ENCODE results near the gene SVIL. TPM values are rescaled to one million over a fixed set of nuclear protein-coding genes. Genes with fewer than 3 reads are reported as not detected.
"Not testable (repeated sequence)": the region's sequence is repeated elsewhere in the genome, so short reads cannot be mapped to it uniquely, and the experiment has no call there.

The SVIL gene
- total RNA-seq, 2 donors from 2014 or later = 6.8 to 18.8 TPM

DNA sequence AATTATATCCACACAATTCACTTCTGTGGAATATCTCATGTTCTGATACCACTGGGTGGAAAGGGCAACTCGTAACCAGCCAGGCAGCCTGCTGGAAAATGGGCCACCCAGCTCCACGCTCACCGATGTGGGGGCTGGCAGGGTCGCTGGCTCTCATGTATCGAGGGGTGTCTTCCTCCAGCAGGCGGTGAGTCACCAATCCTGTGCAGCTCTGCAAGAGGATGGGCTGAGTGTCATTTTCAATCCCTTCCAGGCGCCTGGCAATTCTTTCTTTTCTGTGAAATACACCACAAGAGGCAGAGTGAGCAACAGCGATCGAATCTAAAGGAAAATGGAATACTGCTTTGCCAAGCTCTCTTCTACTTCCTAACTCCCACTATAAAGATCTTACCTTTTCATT, 80.1 kb downstream of the SVIL start:
- Mint-ChIP-seq H3K9me3 (no peaks in the 10 kb centered on the region), H3K4me1 (ENCODE audit: low read depth in 2 of 2) (no peaks in the 10 kb centered on the region), H3K4me3 (peak overlapping the region; percentile 8), H3K36me3 (no peaks in the 10 kb centered on the region), H3K27me3 (no peaks in the 10 kb centered on the region), H3K27ac (peak overlapping the region in 1 of 2 donors; percentile 27)
- ATAC-seq (no peak), DNase-seq (ENCODE audit: low spot score) (no peak)

- Mint-ChIP-seq H3K9me3 (no peaks in the 10 kb centered on the region), H3K4me1 (ENCODE audit: low read depth in 2 of 2) (peaks cover under 1% of the 10 kb centered on the region in 2 donors), H3K36me3 (no peaks in the 10 kb centered on the region), H3K4me3 (no peak overlapping the region), H3K27me3 (no peaks in the 10 kb centered on the region), H3K27ac (no peak overlapping the region)
- no peak for DNase-seq (ENCODE audit: low spot score)
- no peak for ATAC-seq
These were observed 81.1 kb downstream of the SVIL start for GRCh38 chr10:29553544-29554250.

DNA sequence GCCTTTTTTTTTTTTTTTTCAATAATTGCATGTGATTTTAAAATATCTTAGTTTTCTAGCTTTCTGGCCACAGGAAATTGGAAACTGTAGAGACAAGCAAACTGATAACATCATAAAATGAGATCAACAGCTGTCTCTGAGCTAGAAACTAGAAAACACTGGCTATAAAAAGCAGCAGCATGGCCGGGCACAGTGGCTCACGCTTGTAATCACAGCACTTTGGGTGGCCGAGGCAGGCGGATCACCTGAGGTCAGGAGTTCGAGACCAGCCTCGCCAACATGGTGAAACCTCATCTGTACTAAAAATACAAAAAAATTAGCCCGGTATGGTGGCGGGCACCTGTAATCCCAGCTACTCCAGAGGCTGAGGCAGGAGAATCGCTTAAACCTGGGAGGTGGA, 81.7 kb downstream of the SVIL start:
- H3K4me3 Mint-ChIP-seq; H3K9me3 Mint-ChIP-seq; H3K27me3 Mint-ChIP-seq; H3K36me3 Mint-ChIP-seq; H3K4me1 Mint-ChIP-seq (ENCODE audit: low read depth in 2 of 2); DNase-seq (ENCODE audit: low spot score); ATAC-seq; H3K27ac Mint-ChIP-seq: not testable (repeated sequence)

GRCh38 chr10:29549493-29549892, 85.3 kb downstream of the SVIL start:
- DNase-seq (ENCODE audit: low spot score); H3K27me3 Mint-ChIP-seq; H3K4me3 Mint-ChIP-seq; H3K4me1 Mint-ChIP-seq (ENCODE audit: low read depth in 2 of 2); H3K36me3 Mint-ChIP-seq; H3K27ac Mint-ChIP-seq; ATAC-seq; H3K9me3 Mint-ChIP-seq: not testable (repeated sequence)

GRCh38 chr10:29546773-29547313, 87.9 kb downstream of the SVIL start:
- no peaks in the 10 kb centered on the region for H3K9me3 Mint-ChIP-seq
- H3K36me3 Mint-ChIP-seq = no peaks in the 10 kb centered on the region
- DNase-seq (ENCODE audit: low spot score) = no peak
- H3K4me3 Mint-ChIP-seq = no peak overlapping the region
- ATAC-seq = no peak
- no peak overlapping the region for H3K27ac Mint-ChIP-seq
- no peaks in the 10 kb centered on the region for H3K27me3 Mint-ChIP-seq
- peaks cover 4 to 7% of the 10 kb centered on the region in 2 donors for H3K4me1 Mint-ChIP-seq (ENCODE audit: low read depth in 2 of 2)

DNA sequence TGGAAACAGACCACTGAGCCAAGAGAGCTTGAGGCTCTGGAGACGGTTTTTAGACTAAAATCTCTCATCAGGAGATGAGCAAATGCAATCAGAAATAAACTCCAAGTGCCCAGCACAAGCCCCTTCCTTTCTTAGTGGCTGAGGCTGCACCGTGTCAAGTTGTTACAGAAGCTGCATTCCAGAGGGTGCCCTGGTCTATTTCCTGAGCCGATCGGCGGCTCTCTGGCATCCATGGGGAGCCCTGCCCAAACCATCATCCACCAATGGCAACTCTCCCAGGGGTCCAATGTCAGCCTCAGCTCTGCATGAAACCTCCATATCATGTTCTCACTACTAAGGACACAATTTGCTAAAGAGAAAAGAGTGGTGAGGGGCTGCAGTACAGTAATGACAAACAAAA, 89.6 kb downstream of the SVIL start:
- DNase-seq (ENCODE audit: low spot score) (no peak), ATAC-seq (no peak)
- Mint-ChIP-seq H3K27ac (no peak overlapping the region), H3K9me3 (no peaks in the 10 kb centered on the region), H3K36me3 (no peaks in the 10 kb centered on the region), H3K4me1 (ENCODE audit: low read depth in 2 of 2) (peaks cover 4 to 7% of the 10 kb centered on the region in 2 donors), H3K4me3 (no peak overlapping the region), H3K27me3 (no peaks in the 10 kb centered on the region)

DNA sequence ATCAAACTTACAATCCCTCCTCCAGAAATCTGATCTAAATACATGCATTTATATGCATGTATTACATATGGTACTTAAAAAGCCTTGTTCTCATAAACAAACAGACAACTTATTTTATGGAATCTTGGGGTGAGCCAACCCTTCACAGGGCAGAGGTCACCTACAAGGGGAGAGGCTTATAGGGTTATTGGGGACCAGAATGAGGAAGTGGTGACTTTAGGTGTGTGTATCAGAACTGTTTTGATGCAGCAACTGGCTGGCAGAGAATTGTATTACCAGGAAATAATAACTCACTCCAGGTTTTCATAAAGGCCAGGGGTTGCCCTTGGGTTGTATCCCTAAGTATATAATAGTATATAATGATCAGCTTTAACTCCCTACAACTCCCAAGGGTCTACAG, 91.1 kb downstream of the SVIL start:
- no peak overlapping the region for H3K4me3 Mint-ChIP-seq
- H3K27me3 Mint-ChIP-seq = no peaks in the 10 kb centered on the region
- ATAC-seq (no peak), DNase-seq (ENCODE audit: low spot score) (no peak)
- H3K27ac Mint-ChIP-seq = no peak overlapping the region
- no peaks in the 10 kb centered on the region for H3K9me3 Mint-ChIP-seq
- H3K4me1 Mint-ChIP-seq (ENCODE audit: low read depth in 2 of 2) = peaks cover 7% of the 10 kb centered on the region in 2 donors
- H3K36me3 Mint-ChIP-seq = no peaks in the 10 kb centered on the region

- H3K9me3 Mint-ChIP-seq = no peaks in the 10 kb centered on the region
- DNase-seq (ENCODE audit: low spot score) (no peak), ATAC-seq (no peak)
- H3K27ac Mint-ChIP-seq = no peak overlapping the region
- H3K36me3 Mint-ChIP-seq = no peaks in the 10 kb centered on the region
- no peak overlapping the region for H3K4me3 Mint-ChIP-seq
- no peaks in the 10 kb centered on the region for H3K27me3 Mint-ChIP-seq
- peaks cover under 1 to 4% of the 10 kb centered on the region in 2 donors for H3K4me1 Mint-ChIP-seq (ENCODE audit: low read depth in 2 of 2)
These were observed 92.0 kb downstream of the SVIL start for GRCh38 chr10:29542723-29543122.

- ATAC-seq (no peak), DNase-seq (ENCODE audit: low spot score) (no peak)
- H3K9me3 Mint-ChIP-seq = no peaks in the 10 kb centered on the region
- no peak overlapping the region for H3K4me3 Mint-ChIP-seq
- no peaks in the 10 kb centered on the region for H3K36me3 Mint-ChIP-seq
- H3K27ac Mint-ChIP-seq = no peak overlapping the region
- H3K27me3 Mint-ChIP-seq = no peaks in the 10 kb centered on the region
- H3K4me1 Mint-ChIP-seq (ENCODE audit: low read depth in 2 of 2) = peaks cover 0 to 4% of the 10 kb centered on the region in 2 donors
These were observed 93.2 kb downstream of the SVIL start for GRCh38 chr10:29541422-29542210.

DNA sequence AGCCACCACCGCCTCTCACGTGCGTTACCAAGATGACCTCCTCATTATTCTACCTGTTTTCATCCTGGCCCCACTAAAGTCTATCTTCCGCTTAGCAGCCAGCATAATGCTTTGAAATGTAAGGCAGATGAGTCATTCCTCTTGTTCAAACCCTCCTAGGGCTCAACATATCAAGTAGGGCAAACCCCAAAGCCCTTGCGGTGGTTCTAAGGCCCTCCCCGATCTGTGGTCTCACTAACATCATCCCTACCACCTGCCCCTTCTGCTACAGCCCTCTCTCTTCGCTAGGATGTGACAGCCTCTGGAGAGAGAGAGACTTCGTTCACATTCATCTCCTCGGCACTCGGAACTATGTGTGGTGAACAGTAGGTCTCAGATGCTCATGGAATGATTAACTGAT, 94.8 kb downstream of the SVIL start:
- ATAC-seq = no peak
- no peaks in the 10 kb centered on the region for H3K36me3 Mint-ChIP-seq
- no peaks in the 10 kb centered on the region for H3K9me3 Mint-ChIP-seq
- H3K27ac Mint-ChIP-seq = no peak overlapping the region
- H3K4me3 Mint-ChIP-seq = no peak overlapping the region
- DNase-seq (ENCODE audit: low spot score) = no peak
- no peaks in the 10 kb centered on the region for H3K27me3 Mint-ChIP-seq
- H3K4me1 Mint-ChIP-seq (ENCODE audit: low read depth in 2 of 2) = peaks cover 8 to 12% of the 10 kb centered on the region in 2 donors

- Mint-ChIP-seq H3K36me3 (no peaks in the 10 kb centered on the region), H3K27ac (no peak overlapping the region), H3K4me3 (no peak overlapping the region)
These were observed 95.4 kb downstream of the SVIL start for GRCh38 chr10:29539412-29539811.

GRCh38 chr10:29537799-29538198, 97.0 kb downstream of the SVIL start:
- Mint-ChIP-seq H3K9me3 (no peaks in the 10 kb centered on the region), H3K36me3 (no peaks in the 10 kb centered on the region), H3K27me3 (no peaks in the 10 kb centered on the region), H3K27ac (no peak overlapping the region), H3K4me3 (no peak overlapping the region), H3K4me1 (ENCODE audit: low read depth in 2 of 2) (peaks cover 8 to 12% of the 10 kb centered on the region in 2 donors)
- DNase-seq (ENCODE audit: low spot score) = no peak
- ATAC-seq = no peak

More at GRCh38 chr10:29539412-29539811, 95.4 kb downstream of the SVIL start:
- no peaks in the 10 kb centered on the region for H3K27me3 Mint-ChIP-seq
- peaks cover 8 to 12% of the 10 kb centered on the region in 2 donors for H3K4me1 Mint-ChIP-seq (ENCODE audit: low read depth in 2 of 2)
- no peaks in the 10 kb centered on the region for H3K9me3 Mint-ChIP-seq
- no peak for ATAC-seq
- DNase-seq (ENCODE audit: low spot score) = no peak

- H3K27me3 Mint-ChIP-seq; H3K4me3 Mint-ChIP-seq; ATAC-seq; H3K36me3 Mint-ChIP-seq; H3K9me3 Mint-ChIP-seq; H3K27ac Mint-ChIP-seq; DNase-seq (ENCODE audit: low spot score): not testable (repeated sequence)
- peaks cover 8 to 12% of the 10 kb centered on the region in 2 donors for H3K4me1 Mint-ChIP-seq (ENCODE audit: low read depth in 2 of 2)
These were observed 98.1 kb downstream of the SVIL start for GRCh38 chr10:29536691-29537090.

DNA sequence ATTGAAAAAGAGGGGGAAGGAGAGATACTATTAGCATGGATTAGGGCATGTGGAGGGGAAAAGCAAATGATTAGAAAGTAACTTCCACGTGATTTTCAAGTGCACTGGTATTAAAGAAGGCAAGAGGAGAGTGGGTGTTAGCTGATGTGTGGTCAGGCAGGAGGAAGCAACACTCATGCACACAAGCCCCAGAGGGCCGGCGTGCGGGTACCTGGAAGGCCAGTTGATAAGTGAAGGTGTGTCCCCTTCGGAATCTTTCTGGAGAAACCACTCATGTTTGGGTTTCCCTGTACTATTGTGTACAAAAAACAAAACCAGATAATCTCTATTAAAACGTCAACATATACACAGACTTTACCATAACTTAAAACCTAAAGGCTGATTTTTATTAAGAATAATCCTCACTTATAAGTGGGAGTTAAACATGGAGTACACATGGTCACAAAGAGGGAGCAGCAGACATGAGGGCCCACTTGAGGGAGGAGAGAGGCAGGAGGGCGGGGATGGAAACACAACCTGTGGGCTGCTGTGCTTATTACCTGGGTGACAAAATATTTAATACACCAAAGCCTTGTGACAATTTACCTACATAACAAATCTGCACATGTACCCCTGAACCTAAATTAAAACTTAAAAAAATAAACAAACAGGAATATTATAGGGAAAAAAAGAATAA, 98.9 kb downstream of the SVIL start:
- no peaks in the 10 kb centered on the region for H3K27me3 Mint-ChIP-seq
- DNase-seq (ENCODE audit: low spot score) (no peak), ATAC-seq (no peak)
- H3K27ac Mint-ChIP-seq = peak overlapping the region in 1 of 2 donors; percentile 13
- peaks cover 10 to 12% of the 10 kb centered on the region in 2 donors for H3K4me1 Mint-ChIP-seq (ENCODE audit: low read depth in 2 of 2)
- no peak overlapping the region for H3K4me3 Mint-ChIP-seq
- H3K36me3 Mint-ChIP-seq = no peaks in the 10 kb centered on the region
- H3K9me3 Mint-ChIP-seq = no peaks in the 10 kb centered on the region

Measured in natural killer cell treated with Interleukin-12 subunit alpha and Interleukin-12 subunit beta and Interleukin-15 and Interleukin-18, amount 100 ng/mL, for 72 hours (primary cell).